OCI-LY1 (cell line): ENCODE results near the gene SLC25A11.

Experiments
- H2AFZ ChIP-seq: fragments of 200-600 bp; sonication (generic), shearing (Covaris generic); 2 replicates; pipeline ENCODE4 v1.6.0; 2014; ENCODE audit warnings: antibody characterized with exemption, mild to moderate bottlenecking, low read length
- H3F3A ChIP-seq: fragments of 200-600 bp; sonication (generic), shearing (Covaris generic); 2 replicates; pipeline ENCODE4 v1.6.0; 2014; ENCODE audit warnings: mild to moderate bottlenecking, antibody characterized with exemption, low read length, moderate library complexity; ENCODE audit not compliant: insufficient read depth
- H3K27ac ChIP-seq: fragments of 200-600 bp; sonication (generic); 2 replicates; pipeline ENCODE4 v1.5.1; 2014; ENCODE audit warnings: low read length, mixed run types, mild to moderate bottlenecking, low read depth; ENCODE audit not compliant: poor library complexity, severe bottlenecking
- H3K27me3 ChIP-seq: fragments of 200-600 bp; sonication (generic); 2 replicates; pipeline ENCODE4 v1.6.0; 2014; ENCODE audit warnings: antibody characterized with exemption, mild to moderate bottlenecking, low read length, moderate library complexity; ENCODE audit not compliant: insufficient read depth
- H3K36me3 ChIP-seq: fragments of 200-600 bp; sonication (generic); 2 replicates; pipeline ENCODE4 v1.6.1; 2014; ENCODE audit warnings: mild to moderate bottlenecking, antibody characterized with exemption, low read length, moderate library complexity, mixed read lengths; ENCODE audit not compliant: insufficient read depth
- H3K4me1 ChIP-seq: fragments of 200-600 bp; sonication (generic); 2 replicates; pipeline ENCODE4 v1.5.1; 2014; ENCODE audit warnings: mild to moderate bottlenecking, low read length, moderate library complexity; ENCODE audit not compliant: insufficient read depth, severe bottlenecking
- H3K4me2 ChIP-seq: fragments of 200-600 bp; sonication (generic), shearing (Covaris generic); 2 replicates; pipeline ENCODE4 v1.6.1; 2014; ENCODE audit warnings: low read length
- H3K4me3 ChIP-seq: fragments of 200-600 bp; sonication (generic); 2 replicates; pipeline ENCODE4 v1.5.1; 2014; ENCODE audit warnings: low read length, low read depth, mild to moderate bottlenecking, mixed read lengths; ENCODE audit not compliant: poor library complexity, severe bottlenecking
- H3K79me2 ChIP-seq: fragments of 200-600 bp; shearing (Covaris generic); 2 replicates; pipeline ENCODE4 v1.6.1; 2016; ENCODE audit warnings: mixed run types, low read length, mixed read lengths; ENCODE audit not compliant: insufficient read depth
- H3K9ac ChIP-seq: fragments of 200-600 bp; sonication (generic), shearing (Covaris generic); 2 replicates; pipeline ENCODE4 v1.6.1; 2014; ENCODE audit warnings: mild to moderate bottlenecking, low read length, mixed read lengths
- H3K9me2 ChIP-seq: fragments of 200-600 bp; sonication (generic), shearing (Covaris generic); 2 replicates; pipeline ENCODE4 v1.6.1; 2014; ENCODE audit warnings: low read depth, mild to moderate bottlenecking, low read length, mixed read lengths
- H3K9me3 ChIP-seq: fragments of 200-600 bp; shearing (Covaris generic); 2 replicates; pipeline ENCODE4 v1.6.1; 2014; ENCODE audit warnings: low read length, mixed read lengths
- H4K20me1 ChIP-seq: fragments of 200-600 bp; sonication (generic), shearing (Covaris generic); 2 replicates; pipeline ENCODE4 v1.6.0; 2016; ENCODE audit warnings: mild to moderate bottlenecking, low read length; ENCODE audit not compliant: insufficient read depth
- CTCF ChIP-seq: fragments of 200-600 bp; sonication (generic), shearing (Covaris generic); IDR thresholded peaks from 2 replicates; pipeline ENCODE4 v1.5.1; 2017; ENCODE audit warnings: mild to moderate bottlenecking, antibody characterized with exemption, low read length, moderate library complexity, mixed read lengths
- EZH2 ChIP-seq: fragments of 200-600 bp; sonication (generic), shearing (Covaris generic); IDR thresholded peaks from 2 replicates; pipeline ENCODE4 v1.8.0; 2017; ENCODE audit warnings: borderline replicate concordance, mixed run types, mild to moderate bottlenecking, antibody characterized with exemption, low read length, moderate library complexity, mixed read lengths

The SLC25A11 gene

GRCh38 chr17:4973256-4974114, 33.6 kb upstream of the SLC25A11 start:
- H3K4me2 ChIP-seq, result no peak overlapping the region
- H3K9me2 ChIP-seq, result no peaks in the 10 kb centered on the region
- no peak for TF ChIP-seq CTCF
- no peak for TF ChIP-seq EZH2
- H4K20me1 ChIP-seq, result no peaks in the 10 kb centered on the region
- H2AFZ ChIP-seq, result no peak overlapping the region
- no peak overlapping the region for H3K27ac ChIP-seq
- H3K4me1 ChIP-seq, result peaks cover 9% of the 10 kb centered on the region
- H3K79me2 ChIP-seq, result no peaks in the 10 kb centered on the region
- no peaks in the 10 kb centered on the region for H3F3A ChIP-seq
- H3K9ac ChIP-seq, result no peak overlapping the region
- H3K9me3 ChIP-seq, result no peaks in the 10 kb centered on the region
- H3K36me3 ChIP-seq, result peaks cover 71% of the 10 kb centered on the region; the same call in 1 of the 2 replicates
- no peak overlapping the region for H3K4me3 ChIP-seq
- no peaks in the 10 kb centered on the region for H3K27me3 ChIP-seq

DNA sequence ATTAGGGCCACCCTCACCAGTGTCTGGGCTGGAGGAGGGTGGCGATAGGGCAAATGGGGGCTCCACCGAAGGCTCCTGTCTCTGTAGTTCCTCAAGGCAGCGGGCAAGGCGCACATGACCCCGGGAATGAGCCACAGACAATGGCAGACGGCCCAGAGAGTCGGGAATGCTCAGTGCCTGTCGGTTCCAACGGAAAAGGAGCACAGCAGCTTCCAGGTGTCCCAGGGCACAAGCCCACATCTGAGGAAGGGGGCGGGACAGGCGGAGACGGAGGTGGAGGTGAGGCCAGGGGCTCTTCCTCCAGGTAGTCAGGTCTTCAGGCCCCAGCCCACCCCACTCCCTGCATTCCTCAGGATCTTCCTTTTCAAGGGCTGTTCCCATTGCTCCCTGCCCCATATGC, 32.9 kb upstream of the SLC25A11 start:
- H3K4me1 ChIP-seq, result peaks cover 15% of the 10 kb centered on the region
- no peak overlapping the region for H3K4me3 ChIP-seq
- no peak overlapping the region for H3K9ac ChIP-seq
- H3K27me3 ChIP-seq, result no peaks in the 10 kb centered on the region
- H4K20me1 ChIP-seq, result no peaks in the 10 kb centered on the region
- H3K36me3 ChIP-seq, result peaks cover 63% of the 10 kb centered on the region; the same call in 1 of the 2 replicates
- no peaks in the 10 kb centered on the region for H3K79me2 ChIP-seq
- no peak for TF ChIP-seq EZH2
- TF ChIP-seq CTCF, result no peak
- H3K9me3 ChIP-seq, result no peaks in the 10 kb centered on the region
- H3F3A ChIP-seq, result no peaks in the 10 kb centered on the region
- H3K27ac ChIP-seq, result no peak overlapping the region
- no peak overlapping the region for H3K4me2 ChIP-seq
- no peak overlapping the region for H2AFZ ChIP-seq
- no peaks in the 10 kb centered on the region for H3K9me2 ChIP-seq

GRCh38 chr17:4972322-4972721, 32.5 kb upstream of the SLC25A11 start:
- Histone ChIP-seq H3K79me2 (no peaks in the 10 kb centered on the region), H2AFZ (no peak overlapping the region), H3K9ac (no peak overlapping the region), H4K20me1 (no peaks in the 10 kb centered on the region), H3F3A (no peaks in the 10 kb centered on the region), H3K36me3 (peaks cover 59% of the 10 kb centered on the region; the same call in 1 of the 2 replicates), H3K4me1 (peaks cover 15% of the 10 kb centered on the region), H3K9me3 (no peaks in the 10 kb centered on the region), H3K27me3 (no peaks in the 10 kb centered on the region), H3K9me2 (no peaks in the 10 kb centered on the region), H3K27ac (no peak overlapping the region), H3K4me2 (no peak overlapping the region), H3K4me3 (no peak overlapping the region)
- no peak for TF ChIP-seq CTCF
- no peak for TF ChIP-seq EZH2
